KMS-11 (cell line): ENCODE results near the gene AMER2.
A peak's percentile ranks its signal among the peaks of the same experiment; 100 is the strongest.

ENCODE experiments used
- H2AFZ ChIP-seq: fragments of 200-600 bp; sonication (generic); 2 replicates; pipeline ENCODE4 v1.6.1; 2016; ENCODE audit warnings: antibody characterized with exemption, mixed run types, low read depth
- H3K27ac ChIP-seq: fragments of 200-600 bp; sonication (generic); 2 replicates; pipeline ENCODE4 v1.6.1; 2016; ENCODE audit warnings: mild to moderate bottlenecking, mixed run types
- H3K27me3 ChIP-seq: fragments of 200-600 bp; sonication (generic); 2 replicates; pipeline ENCODE4 v1.6.1; 2017; ENCODE audit warnings: mild to moderate bottlenecking, low read depth, mixed run types, moderate library complexity; ENCODE audit not compliant: insufficient read depth
- H3K36me3 ChIP-seq: fragments of 200-600 bp; sonication (generic); 2 replicates; pipeline ENCODE4 v1.6.1; 2017; ENCODE audit warnings: mild to moderate bottlenecking, mixed run types; ENCODE audit not compliant: insufficient read depth
- H3K4me1 ChIP-seq: fragments of 200-600 bp; sonication (generic); 2 replicates; pipeline ENCODE4 v1.6.1; 2016; ENCODE audit warnings: mild to moderate bottlenecking, low read depth, mixed run types; ENCODE audit not compliant: poor library complexity, severe bottlenecking
- H3K4me2 ChIP-seq: fragments of 200-600 bp; sonication (generic); 2 replicates; pipeline ENCODE4 v1.7.0; 2016; ENCODE audit warnings: mild to moderate bottlenecking, mixed run types
- H3K4me3 ChIP-seq: fragments of 200-600 bp; sonication (generic); IDR thresholded peaks from 2 replicates; pipeline ENCODE4 v1.6.1; 2017; ENCODE audit warnings: low read depth, low read length, mixed read lengths; ENCODE audit not compliant: insufficient read depth
- H3K79me2 ChIP-seq: fragments of 200-600 bp; sonication (generic); 2 replicates; pipeline ENCODE4 v1.6.1; 2016; ENCODE audit warnings: low read depth, mixed run types; ENCODE audit not compliant: insufficient read depth
- H3K9ac ChIP-seq: fragments of 200-600 bp; sonication (generic); 2 replicates; pipeline ENCODE4 v1.6.1; 2016; ENCODE audit warnings: mild to moderate bottlenecking, mixed run types
- H4K20me1 ChIP-seq: fragments of 200-600 bp; sonication (generic); 2 replicates; pipeline ENCODE4 v1.6.1; 2016; ENCODE audit warnings: mild to moderate bottlenecking, mixed run types; ENCODE audit not compliant: insufficient read depth
- CTCF ChIP-seq: fragments of 200-600 bp; sonication (generic); conservative IDR thresholded peaks from 2 replicates; pipeline ENCODE4 v1.6.1; 2017; ENCODE audit warnings: low read depth, mild to moderate bottlenecking, antibody characterized with exemption, low read length, moderate library complexity, mixed read lengths

Gene AMER2

GRCh38 chr13:25190256-25190655, 18.2 kb upstream of the AMER2 start:
- H3K79me2 ChIP-seq: no peaks in the 10 kb centered on the region
- H3K4me2 ChIP-seq: no peak overlapping the region
- no peaks in the 10 kb centered on the region for H4K20me1 ChIP-seq
- H3K27me3 ChIP-seq: no peaks in the 10 kb centered on the region
- no peak overlapping the region for H2AFZ ChIP-seq
- H3K4me3 ChIP-seq: no peak overlapping the region
- no peaks in the 10 kb centered on the region for H3K36me3 ChIP-seq
- no peak for TF ChIP-seq CTCF
- H3K27ac ChIP-seq: no peak overlapping the region
- H3K4me1 ChIP-seq: no peaks in the 10 kb centered on the region
- no peak overlapping the region for H3K9ac ChIP-seq

- Histone ChIP-seq H3K9ac (no peak overlapping the region), H3K27ac (no peak overlapping the region), H3K4me2 (no peak overlapping the region), H4K20me1 (no peaks in the 10 kb centered on the region), H3K4me1 (no peaks in the 10 kb centered on the region), H2AFZ (no peak overlapping the region), H3K4me3 (no peak overlapping the region), H3K79me2 (no peaks in the 10 kb centered on the region), H3K27me3 (no peaks in the 10 kb centered on the region), H3K36me3 (no peaks in the 10 kb centered on the region)
- TF ChIP-seq CTCF: no peak
Observed at GRCh38 chr13:25187596-25187995, 15.5 kb upstream of the AMER2 start.

- no peak overlapping the region for H2AFZ ChIP-seq
- H3K4me1 ChIP-seq: peaks cover 13% of the 10 kb centered on the region
- no peak overlapping the region for H3K27ac ChIP-seq
- H3K9ac ChIP-seq: no peak overlapping the region
- no peaks in the 10 kb centered on the region for H3K27me3 ChIP-seq
- no peak for TF ChIP-seq CTCF
- no peaks in the 10 kb centered on the region for H3K79me2 ChIP-seq
- no peaks in the 10 kb centered on the region for H3K36me3 ChIP-seq
- H4K20me1 ChIP-seq: no peaks in the 10 kb centered on the region
- no peak overlapping the region for H3K4me3 ChIP-seq
- no peak overlapping the region for H3K4me2 ChIP-seq
Observed at GRCh38 chr13:25186187-25186586, 14.1 kb upstream of the AMER2 start.

DNA sequence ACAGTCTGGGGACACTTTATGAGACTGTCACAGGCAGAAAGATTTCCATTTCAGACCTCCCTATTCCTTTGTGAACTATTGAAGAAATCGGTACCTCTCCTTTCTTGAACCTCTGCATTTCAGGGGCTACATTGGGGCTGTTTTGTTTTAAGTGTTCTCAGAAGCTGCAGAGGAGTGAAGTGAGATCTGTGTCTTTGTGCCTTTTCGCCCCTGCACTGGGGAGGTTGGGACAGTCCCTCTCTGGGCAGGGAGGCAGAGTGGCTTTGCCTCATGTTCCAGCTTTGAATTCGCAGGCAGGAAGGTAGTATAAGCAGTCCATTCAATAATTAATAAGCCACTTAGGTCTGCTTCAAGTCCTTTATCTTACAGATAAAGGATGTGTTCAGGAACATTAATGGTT, 9.5 kb upstream of the AMER2 start:
- Histone ChIP-seq H4K20me1 (no peaks in the 10 kb centered on the region), H3K9ac (peak overlapping the region; percentile 33; the same call in 1 of the 2 replicates), H3K79me2 (no peaks in the 10 kb centered on the region), H3K4me3 (no peak overlapping the region), H3K4me2 (peak overlapping the region; percentile 58), H3K36me3 (no peaks in the 10 kb centered on the region), H2AFZ (peak overlapping the region; percentile 57; the same call in 1 of the 2 replicates), H3K27ac (peak overlapping the region; percentile 75), H3K27me3 (no peaks in the 10 kb centered on the region), H3K4me1 (peaks cover 36% of the 10 kb centered on the region)
- no peak for TF ChIP-seq CTCF
